Hepatic stellate cell (primary cell): Measurements from ENCODE around the gene ERFL.
A peak's percentile ranks its signal among the peaks of the same experiment; 100 is the strongest.
"Not testable (repeated sequence)": the region's sequence is repeated elsewhere in the genome, so short reads cannot be mapped to it uniquely, and the experiment has no call there.

Source experiments
- DNase-seq: peaks from one replicate; pipeline ENCODE4 v3.0.0; 2011; ENCODE audit warnings: low spot score

The ERFL gene

GRCh38 chr19:41877916-41878905 is 50.0 kb downstream of the ERFL start:
- no peak for DNase-seq

GRCh38 chr19:41876847-41877832 is 51.1 kb downstream of the ERFL start, which contains the start of gene CD79A:
TSS of gene CD79A (plus strand) at chr19:41877279. CDS start at chr19:41877305, 26 bp downstream.
- no peak for DNase-seq

- not testable (repeated sequence) for DNase-seq
Observed at GRCh38 chr19:41875973-41876372, 52.3 kb downstream of the ERFL start.

- DNase-seq = peak; percentile 55
Observed at GRCh38 chr19:41872775-41873647, 55.2 kb downstream of the ERFL start.

GRCh38 chr19:41872384-41872774 is 55.9 kb downstream of the ERFL start:
- no peak for DNase-seq

- no peak for DNase-seq
Observed at GRCh38 chr19:41871573-41872383, 56.5 kb downstream of the ERFL start.

- DNase-seq = no peak
Observed at GRCh38 chr19:41870401-41870873, 57.8 kb downstream of the ERFL start.

GRCh38 chr19:41869374-41869955 is 58.8 kb downstream of the ERFL start:
- no peak for DNase-seq

- no peak for DNase-seq
Observed at GRCh38 chr19:41868989-41869300, 59.3 kb downstream of the ERFL start.

- DNase-seq = no peak
Observed at GRCh38 chr19:41868120-41868988, 59.9 kb downstream of the ERFL start.

GRCh38 chr19:41866284-41866683 is 62.0 kb downstream of the ERFL start:
- no peak for DNase-seq

GRCh38 chr19:41864374-41864773 is 63.9 kb downstream of the ERFL start:
- DNase-seq = no peak

GRCh38 chr19:41863209-41863931 is 64.9 kb downstream of the ERFL start:
- no peak for DNase-seq

- no peak for DNase-seq
Observed at GRCh38 chr19:41862445-41862986, 65.7 kb downstream of the ERFL start.

GRCh38 chr19:41861846-41862245 is 66.4 kb downstream of the ERFL start:
- DNase-seq = no peak

GRCh38 chr19:41861116-41861768 is 67.0 kb downstream of the ERFL start:
- DNase-seq = no peak

- DNase-seq = no peak
Observed at GRCh38 chr19:41860419-41861115, 67.7 kb downstream of the ERFL start.
